Neural cell (in vitro differentiated cells): Measurements from ENCODE around the gene NDFIP2.

Experiments used
- CTCF ChIP-seq: fragments of 450-650 bp; IDR thresholded peaks from 2 replicates; pipeline ENCODE4 v1.5.1; 2014; ENCODE audit warnings: antibody characterized with exemption, mild to moderate bottlenecking, moderate library complexity; ENCODE audit not compliant: poor library complexity, severe bottlenecking
- EZH2 ChIP-seq: fragments of 200-600, 300-800 bp; shearing (Covaris generic), sonication (generic); IDR thresholded peaks from 2 replicates; pipeline ENCODE4 v1.6.1; 2014; ENCODE audit warnings: antibody characterized with exemption, low read length, borderline replicate concordance, mild to moderate bottlenecking; ENCODE audit not compliant: insufficient read depth, poor library complexity, severe bottlenecking
- RAD21 ChIP-seq: fragments of 450-650 bp; conservative IDR thresholded peaks from 2 replicates; pipeline ENCODE4 v1.6.1; 2014; ENCODE audit warnings: antibody characterized with exemption, mild to moderate bottlenecking, moderate library complexity
- TAF1 ChIP-seq: IDR thresholded peaks from 2 replicates; pipeline ENCODE4 v1.6.1; 2012; ENCODE audit warnings: low read depth
- TF ChIP-seq, protein P1 (sequence below): IDR thresholded peaks from 2 replicates; pipeline ENCODE4 v1.6.1; 2012; ENCODE audit warnings: borderline replicate concordance

DNA sequence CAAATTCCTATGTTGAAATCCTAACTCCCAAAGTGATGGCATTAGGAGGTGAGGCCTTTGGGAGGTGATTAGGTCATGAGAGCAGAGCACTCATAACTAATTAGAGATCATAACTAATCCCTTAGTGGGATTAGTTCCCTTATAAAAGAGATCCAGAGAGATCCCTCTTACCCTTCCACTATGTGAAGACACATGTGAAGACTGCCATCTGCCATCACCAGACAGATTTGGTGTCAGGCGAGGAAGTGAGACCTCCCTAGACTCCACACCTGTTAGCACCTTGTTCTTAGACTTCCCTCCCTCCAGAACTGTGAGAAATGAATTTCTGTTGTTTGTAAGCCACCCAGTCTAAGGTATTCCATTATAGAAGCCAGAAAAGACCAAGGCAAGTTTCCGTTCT lies 112.2 kb downstream of the NDFIP2 start:
- TF ChIP-seq CTCF (no peak), EZH2 (no peak), RAD21 (no peak), TAF1 (no peak)
- TF ChIP-seq, protein P1, sequence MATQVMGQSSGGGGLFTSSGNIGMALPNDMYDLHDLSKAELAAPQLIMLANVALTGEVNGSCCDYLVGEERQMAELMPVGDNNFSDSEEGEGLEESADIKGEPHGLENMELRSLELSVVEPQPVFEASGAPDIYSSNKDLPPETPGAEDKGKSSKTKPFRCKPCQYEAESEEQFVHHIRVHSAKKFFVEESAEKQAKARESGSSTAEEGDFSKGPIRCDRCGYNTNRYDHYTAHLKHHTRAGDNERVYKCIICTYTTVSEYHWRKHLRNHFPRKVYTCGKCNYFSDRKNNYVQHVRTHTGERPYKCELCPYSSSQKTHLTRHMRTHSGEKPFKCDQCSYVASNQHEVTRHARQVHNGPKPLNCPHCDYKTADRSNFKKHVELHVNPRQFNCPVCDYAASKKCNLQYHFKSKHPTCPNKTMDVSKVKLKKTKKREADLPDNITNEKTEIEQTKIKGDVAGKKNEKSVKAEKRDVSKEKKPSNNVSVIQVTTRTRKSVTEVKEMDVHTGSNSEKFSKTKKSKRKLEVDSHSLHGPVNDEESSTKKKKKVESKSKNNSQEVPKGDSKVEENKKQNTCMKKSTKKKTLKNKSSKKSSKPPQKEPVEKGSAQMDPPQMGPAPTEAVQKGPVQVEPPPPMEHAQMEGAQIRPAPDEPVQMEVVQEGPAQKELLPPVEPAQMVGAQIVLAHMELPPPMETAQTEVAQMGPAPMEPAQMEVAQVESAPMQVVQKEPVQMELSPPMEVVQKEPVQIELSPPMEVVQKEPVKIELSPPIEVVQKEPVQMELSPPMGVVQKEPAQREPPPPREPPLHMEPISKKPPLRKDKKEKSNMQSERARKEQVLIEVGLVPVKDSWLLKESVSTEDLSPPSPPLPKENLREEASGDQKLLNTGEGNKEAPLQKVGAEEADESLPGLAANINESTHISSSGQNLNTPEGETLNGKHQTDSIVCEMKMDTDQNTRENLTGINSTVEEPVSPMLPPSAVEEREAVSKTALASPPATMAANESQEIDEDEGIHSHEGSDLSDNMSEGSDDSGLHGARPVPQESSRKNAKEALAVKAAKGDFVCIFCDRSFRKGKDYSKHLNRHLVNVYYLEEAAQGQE = no peak
